OCI-M1 (cell line): ENCODE results near the gene FLOT2.
A peak's percentile ranks its signal among the peaks of the same experiment; 100 is the strongest.
"Not testable (repeated sequence)": the region's sequence is repeated elsewhere in the genome, so short reads cannot be mapped to it uniquely, and the experiment has no call there.

Source experiments
- DNase-seq: peaks from one replicate; lab custom pipeline; 2025; lab: John Stamatoyannopoulos, UW

FLOT2 gene

DNA sequence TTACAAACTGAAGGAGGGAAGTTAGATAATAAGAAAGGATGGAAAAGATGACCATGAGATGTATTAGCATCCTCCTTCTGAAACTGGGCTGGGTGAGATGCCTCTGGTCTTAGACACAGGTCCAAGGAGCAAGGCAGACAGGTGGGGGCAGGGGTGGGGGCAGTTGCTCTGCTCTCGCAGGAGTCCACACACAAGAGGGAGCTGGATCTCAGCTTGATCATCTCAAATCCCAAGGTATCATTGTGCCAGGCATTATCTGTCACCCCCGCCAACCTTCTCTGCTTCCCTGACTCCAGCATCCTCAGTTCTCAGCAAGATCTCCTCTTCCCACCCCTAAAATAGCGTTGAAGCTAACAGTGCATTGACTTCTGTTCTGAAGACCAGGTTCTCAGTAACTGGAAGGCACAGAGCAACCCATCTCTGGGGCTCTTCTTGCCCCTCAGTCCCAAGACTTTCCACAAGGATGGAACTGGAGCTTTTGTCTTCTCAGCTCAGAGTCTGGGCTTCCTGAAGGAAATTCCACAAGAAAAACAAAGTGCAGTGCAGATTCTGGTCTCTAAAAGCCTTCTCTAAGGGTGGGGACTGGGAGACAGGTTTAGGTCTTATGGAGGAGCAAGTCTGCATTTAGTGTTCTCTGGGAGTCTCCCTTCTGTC, 1.6 kb downstream of the FLOT2 start:
- DNase-seq, result no peak

DNA sequence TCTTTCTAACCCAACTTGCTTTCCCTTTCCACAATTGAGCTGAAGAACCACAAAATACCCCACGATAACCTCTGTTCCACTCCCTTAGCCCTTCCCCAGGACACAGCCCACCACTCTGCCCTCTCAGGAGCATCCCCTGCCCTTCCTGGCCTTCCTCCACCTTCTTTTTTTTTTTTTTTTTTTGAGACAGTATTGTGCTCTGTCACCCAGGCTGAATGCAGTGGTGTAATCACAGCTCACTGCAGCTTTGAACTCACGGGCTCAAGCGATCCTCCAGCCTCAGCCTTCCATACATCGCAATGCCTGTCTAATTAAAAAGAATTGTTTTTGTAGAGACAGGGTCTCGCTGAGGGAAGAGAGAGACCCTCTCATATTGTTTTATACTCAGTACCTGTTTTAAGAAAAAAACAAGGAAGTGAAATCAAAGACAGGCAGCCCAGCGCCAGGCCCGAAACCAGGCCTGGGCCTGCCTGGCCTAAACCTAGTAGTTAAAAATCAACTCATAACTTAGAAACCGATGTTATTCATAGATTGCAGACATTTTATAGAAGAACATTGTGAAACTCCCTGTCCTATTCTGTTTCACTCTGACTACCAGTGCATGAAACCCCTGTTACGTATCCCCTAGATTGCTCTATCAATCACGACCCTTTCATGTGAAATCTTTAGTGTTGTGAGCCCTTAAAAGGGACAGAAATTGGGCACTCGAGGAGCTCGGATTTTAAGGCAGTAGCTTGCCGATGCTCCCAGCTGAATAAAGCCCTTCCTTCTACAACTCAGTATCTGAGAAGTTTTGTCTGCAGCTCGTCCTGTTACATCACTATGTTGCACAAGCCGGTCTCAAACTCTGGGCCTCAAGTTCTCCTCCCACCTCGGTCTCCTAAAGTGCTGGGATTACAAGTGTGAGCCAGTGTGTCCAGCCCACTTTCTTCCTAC, 4.0 kb downstream of the FLOT2 start:
- DNase-seq, result not testable (repeated sequence)

DNA sequence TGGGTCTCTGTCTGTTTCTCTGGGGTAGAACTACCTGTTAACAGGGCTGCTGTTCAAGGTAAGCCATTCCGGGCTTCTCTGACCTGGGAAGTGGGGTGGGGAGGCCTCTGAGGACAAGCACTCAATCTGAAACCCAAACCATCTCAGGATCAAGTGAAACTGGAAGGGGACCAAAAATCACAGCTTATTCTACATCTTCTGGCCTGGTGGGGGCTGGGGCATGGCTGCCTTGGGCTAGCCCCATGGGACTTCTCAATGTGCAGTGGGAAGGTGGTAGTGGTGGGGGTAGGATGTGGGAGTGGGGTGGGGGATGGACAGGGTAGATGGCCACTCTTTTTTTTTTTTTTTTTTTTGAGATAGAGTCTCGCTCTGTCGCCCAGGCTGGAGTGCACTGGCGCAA, 5.5 kb downstream of the FLOT2 start:
- no peak for DNase-seq

DNA sequence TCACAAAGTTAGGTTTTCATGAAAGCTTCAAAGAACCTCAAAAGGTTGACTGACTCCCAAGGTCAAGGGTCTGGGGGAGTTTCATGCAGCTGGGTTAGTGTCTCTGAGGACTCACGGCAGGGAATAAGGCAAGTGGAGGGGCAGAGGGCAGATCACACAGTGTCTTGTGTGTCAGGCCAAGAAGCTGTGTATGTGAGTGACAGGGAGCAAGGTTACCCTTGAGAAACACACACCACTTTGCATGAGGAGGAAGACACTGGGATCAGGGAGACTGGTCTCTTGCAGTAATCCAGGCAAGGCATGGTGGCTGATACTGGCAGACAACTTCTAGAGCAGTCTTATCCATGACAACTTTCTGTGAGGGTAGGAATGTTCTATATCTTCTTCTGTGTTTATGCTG, 6.3 kb downstream of the FLOT2 start:
- no peak for DNase-seq

DNA sequence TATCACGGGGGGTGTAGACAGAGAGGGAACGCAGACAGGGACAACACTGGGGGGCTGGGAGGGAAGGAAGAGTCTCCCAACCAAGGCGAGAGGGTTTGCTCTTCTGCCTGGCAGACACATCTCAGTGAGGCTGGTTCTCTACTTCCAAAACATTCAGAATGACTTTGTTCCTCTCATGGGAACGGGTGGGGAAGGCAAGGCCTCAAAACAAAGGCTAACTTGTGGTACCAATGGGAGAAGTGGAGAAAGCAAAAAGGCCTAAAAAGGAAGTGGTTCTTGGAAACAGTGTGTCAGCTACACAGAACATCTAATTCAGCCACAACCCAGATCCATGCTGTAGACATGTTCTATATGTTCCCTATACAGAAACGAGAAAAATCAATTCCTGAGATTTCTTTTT, 7.5 kb downstream of the FLOT2 start:
- peak; percentile 60 for DNase-seq

DNA sequence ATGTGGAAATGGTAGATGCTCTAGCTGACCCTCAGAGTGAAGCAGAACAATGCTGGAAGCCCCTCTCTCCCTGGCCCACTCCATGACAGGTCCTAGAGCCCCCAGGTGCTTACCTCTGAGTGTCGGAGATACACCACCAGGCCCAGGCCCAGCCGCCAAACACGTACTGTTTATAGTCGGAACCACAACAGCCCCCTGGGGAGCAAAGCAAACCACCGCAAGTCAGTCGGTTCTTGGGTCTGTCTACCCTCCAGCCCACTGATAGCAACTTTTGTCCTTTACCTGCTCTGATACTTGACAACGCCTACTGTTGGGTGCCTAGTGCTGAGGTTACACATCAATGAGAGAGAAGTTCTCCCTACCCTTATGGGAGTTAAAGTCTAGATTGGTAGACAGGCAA, 8.7 kb downstream of the FLOT2 start:
- no peak for DNase-seq

DNA sequence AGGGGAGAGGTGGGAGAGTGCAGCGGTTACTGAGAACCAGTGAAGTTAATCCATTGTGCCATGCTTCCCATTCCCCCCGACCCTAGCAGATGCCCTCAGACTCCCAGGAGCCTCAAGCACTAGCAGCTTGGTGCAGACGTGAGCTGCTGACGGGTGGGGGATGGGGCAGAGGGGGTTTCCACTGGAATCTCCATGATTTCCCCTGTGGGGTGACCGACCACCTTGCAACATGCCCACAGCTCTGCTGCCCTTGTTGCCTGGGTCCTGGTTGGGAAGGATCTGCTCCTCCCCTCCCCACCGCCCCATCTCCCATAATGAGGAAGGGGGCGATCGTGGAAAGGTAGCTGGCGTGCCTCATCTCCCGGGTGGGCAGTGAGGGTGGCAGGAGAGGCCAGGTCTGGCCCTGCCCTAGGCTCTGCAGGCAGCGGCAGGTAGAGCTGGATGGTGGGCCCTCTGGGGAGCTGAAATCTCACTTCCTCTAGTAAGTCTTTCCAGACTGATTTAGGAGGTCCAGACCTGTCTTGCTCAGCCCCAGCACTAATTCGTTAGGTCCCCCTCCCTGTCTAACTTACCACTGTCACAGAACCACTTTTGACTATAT, 9.6 kb downstream of the FLOT2 start:
- no peak for DNase-seq

DNA sequence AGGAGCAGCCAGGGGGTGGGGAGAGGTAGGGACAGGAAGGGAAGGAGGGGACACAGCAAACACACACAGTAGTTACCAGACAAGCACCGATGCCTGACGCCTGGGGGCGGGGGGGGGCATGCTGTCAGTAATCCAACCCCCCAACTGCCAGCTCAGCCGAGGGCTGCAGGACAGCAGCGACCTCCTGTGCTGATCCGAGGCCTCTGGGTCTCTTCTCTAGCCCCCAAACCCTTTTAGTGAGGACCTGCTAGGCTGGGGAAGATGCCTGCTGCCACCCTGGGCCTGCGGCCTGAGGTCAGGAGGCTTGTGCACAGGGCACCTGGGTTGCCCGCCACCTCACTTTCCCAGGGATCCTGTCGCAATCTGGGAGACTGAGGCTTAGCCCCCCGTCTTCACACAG, 11.6 kb downstream of the FLOT2 start:
- DNase-seq, result no peak

DNA sequence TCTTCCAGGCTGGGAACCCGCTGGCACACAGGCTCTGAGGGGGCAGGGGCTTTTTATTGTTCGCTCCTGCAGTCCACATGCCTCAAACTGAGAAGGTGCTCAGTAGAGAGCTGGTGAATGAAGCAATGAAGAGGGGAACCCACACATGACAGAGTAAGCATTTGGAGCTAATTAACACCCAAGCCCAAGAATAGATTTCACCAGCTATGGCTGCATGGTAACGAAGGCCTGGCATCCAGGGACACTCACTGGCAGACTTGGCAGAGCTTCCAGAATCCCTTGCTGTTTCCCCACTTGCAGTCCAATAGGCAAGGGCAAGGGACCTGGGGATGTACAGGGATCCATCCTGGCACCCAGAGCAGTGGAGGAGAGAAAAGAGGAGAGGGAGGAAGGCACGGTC, 12.2 kb downstream of the FLOT2 start:
- no peak for DNase-seq

DNA sequence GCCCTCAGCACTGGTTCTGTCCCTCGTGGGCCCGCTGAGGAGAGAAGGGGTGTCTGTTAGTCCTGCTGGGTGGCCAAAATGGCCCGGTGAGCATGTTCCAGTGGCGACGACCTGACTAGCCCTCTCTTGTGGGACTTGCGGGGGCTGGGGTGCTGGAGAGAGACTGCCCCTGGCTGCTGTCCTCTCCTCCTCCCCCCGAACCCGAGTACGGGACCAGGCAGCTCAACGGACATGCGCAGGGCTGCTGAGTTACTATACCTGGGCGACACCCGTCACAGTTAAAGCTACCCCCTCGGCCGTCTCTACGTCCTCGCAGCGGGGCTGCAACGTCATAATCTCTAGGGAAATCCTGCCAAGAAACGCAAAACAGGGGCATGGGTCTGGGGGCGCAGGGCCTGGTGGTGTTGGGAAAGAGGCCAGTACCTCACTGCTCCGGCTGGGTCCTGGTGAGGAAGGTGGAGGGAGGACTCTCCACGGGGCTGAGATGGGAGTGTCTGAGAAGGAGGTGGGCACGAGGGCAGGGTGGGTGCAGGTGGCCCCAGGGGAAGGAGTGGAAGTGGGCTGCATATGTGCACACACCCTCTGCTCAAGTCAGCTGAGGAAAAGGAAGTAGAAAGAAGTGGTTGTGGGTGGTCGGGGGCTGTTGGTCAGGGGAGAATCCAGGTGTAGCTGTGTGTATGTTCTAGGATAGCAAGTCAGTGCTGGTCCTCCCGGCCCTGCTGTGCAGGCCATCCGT, 13.4 kb downstream of the FLOT2 start:
- DNase-seq, result no peak

DNA sequence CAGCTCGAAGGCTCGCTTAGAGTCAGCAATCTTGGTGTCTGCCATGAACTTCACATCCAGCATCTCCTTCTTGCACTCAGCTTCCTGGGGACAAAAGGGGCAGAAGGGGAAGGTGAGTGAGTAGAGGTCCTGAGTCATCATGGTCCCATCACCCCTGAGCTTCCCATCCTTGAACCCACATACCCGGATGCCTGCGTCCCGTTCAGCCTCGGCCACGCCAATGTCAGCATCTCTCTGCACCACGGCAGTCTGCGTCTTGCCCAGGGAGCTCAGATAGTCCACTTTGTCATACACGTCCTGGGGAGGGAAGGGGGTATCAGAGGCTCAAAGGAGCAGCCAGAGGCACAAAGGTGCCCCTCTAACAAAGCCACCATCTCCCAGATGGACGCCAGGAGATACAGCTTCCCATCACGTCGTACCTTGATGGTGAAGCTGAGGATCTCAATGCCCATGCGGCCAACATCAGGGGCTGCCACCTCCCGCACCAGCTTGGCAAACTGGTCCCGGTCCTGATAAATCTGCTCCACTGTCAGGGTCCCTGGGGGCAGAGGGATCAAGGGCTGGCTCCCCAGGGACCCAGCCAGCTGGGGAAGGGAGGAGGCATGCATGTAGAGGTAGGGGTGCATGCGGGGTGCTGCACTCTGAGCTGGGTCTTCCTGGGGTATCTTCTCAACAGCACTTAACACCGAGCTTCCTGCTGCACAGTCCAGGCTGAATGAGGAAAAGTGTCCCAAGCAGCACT, 15.2 kb downstream of the FLOT2 start:
- no peak for DNase-seq

DNA sequence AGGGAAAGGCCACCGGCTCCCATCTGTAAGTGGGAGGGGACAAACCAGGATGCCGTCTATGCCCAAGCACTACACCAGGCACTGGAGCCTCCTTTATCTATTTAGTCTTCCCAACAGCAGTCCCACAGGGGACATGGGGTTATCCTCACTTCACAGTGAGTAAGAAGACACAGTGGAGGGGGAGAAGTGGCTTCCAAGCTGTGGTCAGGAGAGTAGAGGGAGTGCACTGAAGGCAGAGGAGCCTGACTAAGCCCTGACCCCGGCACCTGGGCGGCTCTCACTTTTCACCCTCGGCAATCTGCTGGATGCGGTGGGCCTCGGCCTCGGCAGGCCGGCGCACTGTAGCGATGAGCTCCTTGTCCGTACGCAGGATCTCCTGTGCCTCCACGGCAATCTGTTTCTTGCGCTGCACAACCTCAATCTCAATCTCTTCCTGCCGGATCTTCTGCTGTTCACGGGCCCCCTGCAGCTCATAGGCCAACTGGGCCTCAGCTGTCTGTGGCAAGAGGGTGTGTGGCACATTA, 15.9 kb downstream of the FLOT2 start:
- DNase-seq, result no peak

DNA sequence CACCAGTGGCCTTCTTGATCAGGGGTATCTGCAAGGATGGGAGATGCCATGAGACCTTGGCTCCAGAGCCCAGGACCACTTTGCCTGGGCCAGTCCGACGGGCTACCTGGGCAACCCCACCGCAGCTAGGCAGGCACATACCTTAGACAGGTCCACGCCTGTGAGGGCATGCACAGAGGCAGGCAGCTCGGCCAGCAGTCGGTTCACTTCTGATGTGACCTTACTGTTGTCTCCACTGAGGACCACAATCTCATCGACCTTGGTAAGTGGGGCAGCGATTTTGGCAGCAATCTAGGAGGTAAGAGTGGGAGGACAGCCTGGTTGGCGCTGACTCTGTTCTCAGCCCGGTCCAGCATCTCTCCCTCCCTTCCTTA, 17.0 kb downstream of the FLOT2 start:
- DNase-seq, result no peak

DNA sequence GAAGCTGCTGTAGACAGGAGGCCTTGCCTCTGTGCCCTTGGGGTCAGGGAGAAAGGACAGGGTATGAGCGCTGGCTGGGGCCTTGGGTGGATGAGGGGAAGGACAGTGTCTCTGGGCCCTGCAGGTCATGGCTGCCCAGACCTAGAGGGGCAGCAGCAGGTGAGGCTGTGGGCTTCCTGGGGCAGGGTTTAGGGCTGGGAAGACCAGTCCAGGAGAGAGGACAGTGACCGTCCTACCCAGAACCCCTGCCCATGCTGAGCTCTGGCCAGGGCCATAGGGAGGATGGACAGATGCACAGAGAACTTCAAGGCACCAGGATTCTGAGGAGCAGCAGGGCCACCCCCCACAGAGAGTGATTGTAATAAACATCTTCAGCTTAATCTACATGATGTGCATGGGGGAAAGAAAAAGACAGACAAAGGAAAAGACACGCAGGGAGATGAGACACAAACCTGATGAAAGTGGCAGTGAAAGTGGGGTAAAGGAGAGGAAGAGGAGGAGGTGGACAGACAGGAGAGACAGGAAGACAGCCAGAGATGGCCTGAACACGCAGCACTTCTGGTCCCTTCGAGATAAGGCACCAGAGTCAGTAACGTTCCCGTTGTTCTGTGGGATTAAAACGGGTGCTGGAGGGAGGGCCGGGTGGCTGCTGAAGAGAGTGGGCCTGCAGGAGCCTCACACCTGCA, 17.5 kb downstream of the FLOT2 start:
- DNase-seq, result no peak

DNA sequence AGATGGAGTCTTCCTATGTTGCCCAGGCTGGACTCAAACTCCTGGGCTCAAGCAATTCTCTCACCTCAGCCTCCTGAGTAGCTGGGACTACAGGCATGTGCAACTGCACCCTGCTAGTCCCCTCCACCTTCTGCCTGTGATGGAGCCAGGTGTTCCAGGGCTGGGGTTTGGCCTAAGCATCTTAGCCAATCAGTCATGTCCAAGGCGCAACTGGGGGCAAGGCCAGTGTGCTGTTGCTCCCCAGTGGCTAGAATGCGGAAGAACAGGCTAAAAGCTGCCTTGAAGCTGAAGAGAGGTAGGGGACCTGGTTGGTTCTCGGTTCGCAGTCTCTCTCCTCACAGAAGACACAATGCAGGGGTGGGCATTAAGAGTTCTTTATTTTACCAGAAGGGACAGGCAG, 18.6 kb downstream of the FLOT2 start:
- peak; percentile 65 for DNase-seq

DNA sequence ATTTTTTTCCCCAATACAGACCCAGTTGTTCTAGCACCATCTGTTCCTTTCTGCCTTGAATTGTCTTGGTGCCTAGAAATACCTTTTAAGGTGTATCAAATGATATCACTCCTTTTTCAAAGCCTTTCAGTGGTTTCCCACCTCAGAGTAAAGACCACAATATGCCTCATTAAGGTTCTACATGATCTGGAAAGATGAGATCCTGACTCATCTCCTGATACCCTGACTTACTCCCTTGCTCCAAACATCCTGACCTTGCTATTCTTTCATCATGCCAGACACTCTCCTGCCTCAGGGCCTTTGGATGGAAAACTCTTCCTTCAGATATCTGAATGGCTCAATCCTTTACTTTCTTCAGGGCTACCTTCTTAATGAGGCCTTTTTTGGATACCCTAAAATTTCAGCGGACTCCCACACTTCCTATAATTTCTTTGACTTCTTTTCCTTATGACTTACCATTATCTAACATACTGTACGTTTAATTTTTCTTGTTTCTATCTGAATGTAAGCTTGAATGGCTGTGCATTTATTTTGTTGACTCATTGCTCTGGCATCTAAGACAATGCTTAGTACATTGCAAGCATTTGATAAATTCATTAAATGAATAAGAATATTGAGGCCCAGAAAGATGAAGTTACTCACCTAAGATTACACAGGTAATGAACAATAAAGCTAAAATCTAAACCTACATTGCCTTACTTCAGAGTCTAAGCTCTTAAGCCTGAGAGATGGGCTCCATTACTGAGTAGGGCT, 19.2 kb downstream of the FLOT2 start:
- DNase-seq, result no peak

DNA sequence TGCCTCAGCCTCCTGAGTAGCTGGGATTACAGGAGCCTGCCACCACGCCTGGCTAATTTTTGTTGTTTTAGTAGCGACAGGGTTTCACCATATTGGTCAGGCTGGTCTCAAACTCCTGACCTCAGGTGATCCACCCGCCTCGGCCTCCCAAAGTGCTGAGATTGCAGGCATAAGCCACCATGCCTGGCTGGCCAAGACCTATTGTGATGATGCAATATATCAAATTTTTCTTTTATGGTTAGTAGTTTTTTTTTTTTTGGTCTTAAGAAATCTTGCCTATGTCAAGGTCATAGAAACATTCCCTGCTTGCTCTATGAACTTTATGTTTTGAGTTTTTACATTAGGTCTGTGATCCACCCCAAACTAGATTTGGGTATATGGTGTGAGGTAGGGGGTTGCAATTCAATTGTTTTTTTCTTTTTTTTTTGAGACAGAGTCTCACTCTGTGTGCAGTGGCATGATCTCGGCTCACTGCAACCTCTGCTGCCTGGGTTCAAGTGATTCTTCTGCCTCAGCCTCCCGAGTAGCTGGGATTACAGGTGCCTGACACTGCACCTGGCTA, 20.3 kb downstream of the FLOT2 start:
- DNase-seq, result not testable (repeated sequence)

DNA sequence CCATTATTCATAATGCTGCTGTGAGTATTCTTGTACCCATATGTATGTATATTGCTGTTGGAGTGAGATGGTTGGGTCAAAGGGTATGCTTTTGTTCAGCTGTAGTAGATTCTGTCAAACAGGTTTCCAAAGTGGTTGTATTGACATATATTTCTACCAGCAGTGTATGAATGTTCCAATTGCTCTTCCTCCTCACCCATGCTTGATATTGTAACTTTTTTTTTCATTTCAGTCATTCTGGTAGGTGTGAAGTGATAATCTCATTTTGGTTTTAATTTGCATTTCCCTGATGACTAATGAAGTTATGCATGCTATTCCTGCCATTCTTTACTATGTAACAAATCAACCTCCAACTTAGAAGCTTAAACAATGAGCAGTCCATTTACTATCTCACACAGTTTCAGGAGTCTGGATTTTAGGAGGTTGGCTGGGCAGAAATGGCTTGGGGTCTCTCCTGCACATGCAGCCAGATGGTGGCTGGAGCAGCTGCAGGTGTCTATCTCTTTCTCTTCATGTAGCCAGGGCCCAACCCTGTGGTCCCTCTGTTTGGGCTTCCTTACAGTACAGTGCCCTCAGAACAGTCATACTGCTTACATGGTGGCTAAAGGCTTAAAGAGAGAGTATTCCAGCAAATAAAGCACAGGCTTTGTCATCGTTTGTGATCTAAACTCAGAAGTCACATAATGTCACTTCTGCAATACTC, 21.5 kb downstream of the FLOT2 start:
- DNase-seq, result peak; percentile 39

DNA sequence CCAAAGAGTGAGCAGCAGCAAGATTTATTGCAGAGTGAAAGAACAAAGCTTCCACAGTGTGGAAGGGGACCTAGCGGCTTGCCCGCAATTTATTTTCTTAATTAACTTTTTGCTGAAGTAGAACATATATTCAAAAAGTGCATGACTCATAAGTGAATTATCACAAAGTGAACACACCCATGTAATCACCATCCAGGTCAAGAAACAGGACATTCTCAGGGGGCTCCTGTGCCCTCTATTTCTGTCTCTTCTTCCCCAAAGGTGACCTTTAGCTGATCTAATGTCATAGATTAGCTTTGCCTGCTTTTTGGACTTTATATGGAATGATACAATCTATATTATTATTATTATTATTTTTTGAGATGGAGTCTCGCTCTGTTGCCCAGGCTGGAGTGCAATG, 22.8 kb downstream of the FLOT2 start:
- no peak for DNase-seq
